ENCODE results near the gene SAP130.
"Not testable (repeated sequence)": the region's sequence is repeated elsewhere in the genome, so short reads cannot be mapped to it uniquely, and the experiment has no call there.

GRCh38 chr2:127907733-127908400, 120.0 kb downstream of the SAP130 start:
- not testable (repeated sequence) for TF ChIP-seq CTCF (IDR thresholded peaks at IDR 0.05); ZFX (IDR thresholded peaks at IDR 0.05; ENCODE audit: borderline replicate concordance)

Data from 22Rv1 (cell line).